C4-2B (cell line): ENCODE results near the gene CHMP5.

Source experiments
- ZFX ChIP-seq: fragments of 450-650 bp; IDR thresholded peaks from 2 replicates; pipeline ENCODE4 v1.6.1; 2017
- TF ChIP-seq, protein P1 (sequence below): fragments of 450-650 bp; conservative IDR thresholded peaks from 2 replicates; pipeline ENCODE4 v1.5.1; 2017; ENCODE audit warnings: mild to moderate bottlenecking

DNA sequence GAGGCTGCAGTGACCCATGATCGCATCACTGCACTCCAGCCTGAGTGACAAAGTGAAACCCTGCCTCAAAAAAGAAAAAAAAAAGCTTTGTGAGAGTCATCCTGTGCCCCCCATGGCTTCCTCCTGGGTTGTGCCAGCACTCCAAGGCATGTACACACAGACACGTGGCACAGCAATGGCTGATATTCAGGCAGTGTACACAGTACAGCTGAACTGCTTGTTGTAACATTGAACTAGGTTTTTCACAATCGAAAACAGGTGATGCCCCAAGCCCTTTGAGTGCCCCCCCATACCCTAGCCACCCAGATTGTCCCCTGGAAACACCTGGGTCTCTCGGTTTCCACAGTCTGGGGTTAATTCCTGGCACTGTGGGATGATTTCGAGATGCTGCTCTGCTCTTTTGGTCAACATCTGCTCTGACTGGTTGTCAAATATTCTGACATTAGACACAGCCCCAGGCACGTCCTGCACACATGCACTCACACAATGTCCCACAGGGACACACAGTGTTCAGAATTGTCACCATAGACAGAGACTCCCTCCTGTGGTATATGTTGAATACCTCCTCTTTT, 15.7 kb upstream of the CHMP5 start:
- TF ChIP-seq, protein P1, sequence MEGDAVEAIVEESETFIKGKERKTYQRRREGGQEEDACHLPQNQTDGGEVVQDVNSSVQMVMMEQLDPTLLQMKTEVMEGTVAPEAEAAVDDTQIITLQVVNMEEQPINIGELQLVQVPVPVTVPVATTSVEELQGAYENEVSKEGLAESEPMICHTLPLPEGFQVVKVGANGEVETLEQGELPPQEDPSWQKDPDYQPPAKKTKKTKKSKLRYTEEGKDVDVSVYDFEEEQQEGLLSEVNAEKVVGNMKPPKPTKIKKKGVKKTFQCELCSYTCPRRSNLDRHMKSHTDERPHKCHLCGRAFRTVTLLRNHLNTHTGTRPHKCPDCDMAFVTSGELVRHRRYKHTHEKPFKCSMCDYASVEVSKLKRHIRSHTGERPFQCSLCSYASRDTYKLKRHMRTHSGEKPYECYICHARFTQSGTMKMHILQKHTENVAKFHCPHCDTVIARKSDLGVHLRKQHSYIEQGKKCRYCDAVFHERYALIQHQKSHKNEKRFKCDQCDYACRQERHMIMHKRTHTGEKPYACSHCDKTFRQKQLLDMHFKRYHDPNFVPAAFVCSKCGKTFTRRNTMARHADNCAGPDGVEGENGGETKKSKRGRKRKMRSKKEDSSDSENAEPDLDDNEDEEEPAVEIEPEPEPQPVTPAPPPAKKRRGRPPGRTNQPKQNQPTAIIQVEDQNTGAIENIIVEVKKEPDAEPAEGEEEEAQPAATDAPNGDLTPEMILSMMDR, result no peak
- TF ChIP-seq ZFX, result no peak
